ENCODE results near the gene CD274. TPM values are rescaled to one million over a fixed set of nuclear protein-coding genes. Genes with fewer than 3 reads are reported as not detected.
"Not testable (repeated sequence)": the region's sequence is repeated elsewhere in the genome, so short reads cannot be mapped to it uniquely, and the experiment has no call there.

Gene CD274
- total and polyA plus RNA-seq, 2 experiments from 2014 or later, result not detected

- TF ChIP-seq ZNF462 (CRISPR knock-in tag; IDR thresholded peaks at IDR 0.05), result no peak
- no peak for TF ChIP-seq CREB1 (CRISPR knock-in tag; IDR thresholded peaks at IDR 0.05; ENCODE audit: low read depth)
- TF ChIP-seq NANOG (IDR thresholded peaks at IDR 0.05; ENCODE audit: borderline replicate concordance), result no peak
- TF ChIP-seq EZH2phosphoT487 (IDR thresholded peaks at IDR 0.05; ENCODE audit: unreplicated experiment), result no peak
- no peak for TF ChIP-seq ZNF331 (CRISPR knock-in tag; IDR thresholded peaks at IDR 0.05; ENCODE audit: low read depth)
- no peak for TF ChIP-seq STAT1 (IDR thresholded peaks at IDR 0.05; ENCODE audit: unreplicated experiment)
- TF ChIP-seq EZH2 (IDR thresholded peaks at IDR 0.05; ENCODE audit: low read depth, unreplicated experiment), result no peak
- TF ChIP-seq ZNF114 (CRISPR knock-in tag; IDR thresholded peaks at IDR 0.05), result no peak
- no peak for TF ChIP-seq POLR2AphosphoS5 (IDR thresholded peaks at IDR 0.05; ENCODE audit: low read depth)
- no peak for TF ChIP-seq CTCF (conservative IDR thresholded peaks at IDR 0.05; ENCODE audit: low read depth in 2 of 2)
- no peak for TF ChIP-seq JUNB (IDR thresholded peaks at IDR 0.05; ENCODE audit: unreplicated experiment)
These were observed 9.8 kb downstream of the CD274 start (continued) for GRCh38 chr9:5460157-5460556.

GRCh38 chr9:5464831-5465330, 14.5 kb downstream of the CD274 start:
- not testable (repeated sequence) for H3K79me2 ChIP-seq (replicated peaks; ENCODE audit: insufficient read depth); H3K36me3 Mint-ChIP-seq (ENCODE audit: low read depth); H3K9me2 ChIP-seq (ENCODE audit: insufficient read depth); H3K4me1 Mint-ChIP-seq; H3K27me3 ChIP-seq (ENCODE audit: insufficient read depth); H4K20me1 ChIP-seq (replicated peaks; ENCODE audit: insufficient read depth); H2AFZ ChIP-seq; ATAC-seq; H3K27me3 Mint-ChIP-seq (ENCODE audit: insufficient read depth, low read depth, poor library complexity); H3K27ac ChIP-seq (ENCODE audit: low read depth); H3K4me3 ChIP-seq; H3K9me3 Mint-ChIP-seq; H3K4me1 ChIP-seq (ENCODE audit: insufficient read depth); DNase-seq (ENCODE audit: low spot score); H3F3A ChIP-seq (replicated peaks; ENCODE audit: low read depth); H3K36me3 ChIP-seq (ENCODE audit: insufficient read depth); H3K4me2 ChIP-seq; H3K4me3 Mint-ChIP-seq; H3K27ac Mint-ChIP-seq
